H9 (cell line): Measurements from ENCODE around the gene POGLUT2. TPM values are rescaled to one million over a fixed set of nuclear protein-coding genes. Genes with fewer than 3 reads are reported as not detected.

Experiments
- DNase-seq: peaks from one replicate; pipeline ENCODE4 v3.0.0-alpha.2; 2017
- H2AFZ ChIP-seq: one replicate; pipeline ENCODE4 v1.6.1; 2013; ENCODE audit warnings: mild to moderate bottlenecking, low read length, control low read depth, moderate library complexity
- H2AK5ac ChIP-seq: 2 replicates; pipeline ENCODE4 v1.6.1; 2013; ENCODE audit warnings: low read length, control low read depth, mixed read lengths; ENCODE audit not compliant: insufficient read length
- H2BK120ac ChIP-seq: one replicate; pipeline ENCODE4 v1.6.1; 2013; ENCODE audit warnings: low read depth, mild to moderate bottlenecking, low read length, control low read depth, inconsistent platforms; ENCODE audit not compliant: poor library complexity, severe bottlenecking
- H2BK12ac ChIP-seq: 2 replicates; pipeline ENCODE4 v1.6.1; 2013; ENCODE audit warnings: low read length, control low read depth, mixed read lengths, low read depth; ENCODE audit not compliant: insufficient read length
- H2BK15ac ChIP-seq: 2 replicates; pipeline ENCODE4 v1.6.1; 2013; ENCODE audit warnings: low read depth, low read length, control low read depth
- H2BK20ac ChIP-seq: one replicate; pipeline ENCODE4 v1.6.1; 2013; ENCODE audit warnings: low read depth, mild to moderate bottlenecking, low read length, control low read depth, inconsistent platforms; ENCODE audit not compliant: poor library complexity, severe bottlenecking
- H2BK5ac ChIP-seq: 2 replicates; pipeline ENCODE4 v1.6.1; 2013; ENCODE audit warnings: low read length, control low read depth, mixed read lengths; ENCODE audit not compliant: insufficient read length
- H3K14ac ChIP-seq: 2 replicates; pipeline ENCODE4 v1.6.1; 2013; ENCODE audit warnings: low read length, control low read depth; ENCODE audit not compliant: insufficient read depth
- H3K18ac ChIP-seq: 2 replicates; pipeline ENCODE4 v1.6.1; 2013; ENCODE audit warnings: low read depth, mild to moderate bottlenecking, mixed read lengths, low read length, control low read depth; ENCODE audit not compliant: insufficient read length
- H3K23ac ChIP-seq: 2 replicates; pipeline ENCODE4 v1.6.1; 2013; ENCODE audit warnings: low read length, control low read depth, mixed read lengths, low read depth; ENCODE audit not compliant: insufficient read length
- H3K23me2 ChIP-seq: 2 replicates; pipeline ENCODE4 v1.6.1; 2013; ENCODE audit warnings: low read depth, mild to moderate bottlenecking, mixed read lengths, low read length, control low read depth; ENCODE audit not compliant: insufficient read length, poor library complexity, severe bottlenecking
- H3K27ac ChIP-seq: 2 replicates; pipeline ENCODE4 v1.5.1; 2013; ENCODE audit warnings: low read length, control low read depth, mixed read lengths, low read depth; ENCODE audit not compliant: insufficient read length
- H3K27me3 ChIP-seq: 2 replicates; pipeline ENCODE4 v1.6.1; 2013; ENCODE audit warnings: low read length, control low read depth, inconsistent platforms; ENCODE audit not compliant: insufficient read depth
- H3K4ac ChIP-seq: 2 replicates; pipeline ENCODE4 v1.6.1; 2013; ENCODE audit warnings: low read depth, mild to moderate bottlenecking, control low read depth, inconsistent platforms, low read length, moderate library complexity
- H3K4me1 ChIP-seq: 2 replicates; pipeline ENCODE4 v1.6.1; 2013; ENCODE audit warnings: low read length, control low read depth, inconsistent platforms; ENCODE audit not compliant: insufficient read depth
- H3K4me2 ChIP-seq: 2 replicates; pipeline ENCODE4 v1.6.1; 2013; ENCODE audit warnings: low read length, control low read depth, mixed read lengths; ENCODE audit not compliant: insufficient read length, insufficient read depth
- H3K56ac ChIP-seq: 2 replicates; pipeline ENCODE4 v1.6.1; 2013; ENCODE audit warnings: low read depth, mild to moderate bottlenecking, mixed read lengths, low read length, control low read depth; ENCODE audit not compliant: insufficient read length
- H3K79me1 ChIP-seq: 2 replicates; pipeline ENCODE4 v1.6.1; 2013; ENCODE audit warnings: low read depth, mild to moderate bottlenecking, moderate library complexity, low read length, control low read depth, inconsistent platforms; ENCODE audit not compliant: insufficient read depth, poor library complexity, severe bottlenecking
- H3K79me2 ChIP-seq: 2 replicates; pipeline ENCODE4 v1.6.1; 2013; ENCODE audit warnings: low read length, control low read depth, inconsistent platforms; ENCODE audit not compliant: insufficient read depth
- H3K9ac ChIP-seq: 2 replicates; pipeline ENCODE4 v1.6.1; 2013; ENCODE audit warnings: low read length, control low read depth, mixed read lengths; ENCODE audit not compliant: insufficient read length; ENCODE audit errors: extremely low read depth
- H3K9me3 ChIP-seq: one replicate; pipeline ENCODE4 v1.6.1; 2013; ENCODE audit warnings: low read depth, low read length, inconsistent platforms; ENCODE audit not compliant: control insufficient read depth
- H3T11ph ChIP-seq: one replicate; pipeline ENCODE4 v1.6.1; 2013; ENCODE audit warnings: mild to moderate bottlenecking, low read length, control low read depth, inconsistent platforms
- H4K20me1 ChIP-seq: one replicate; pipeline ENCODE4 v1.6.1; 2013; ENCODE audit not compliant: control insufficient read depth, insufficient read length, insufficient read depth
- H4K5ac ChIP-seq: 2 replicates; pipeline ENCODE4 v1.6.1; 2013; ENCODE audit warnings: low read depth, mild to moderate bottlenecking, mixed read lengths, low read length, control low read depth; ENCODE audit not compliant: insufficient read length
- H4K8ac ChIP-seq: replicated peaks from 2 replicates; pipeline ENCODE4 v1.6.1; 2013; ENCODE audit warnings: low read length, control low read depth, mixed read lengths, low read depth; ENCODE audit not compliant: insufficient read length
- H4K91ac ChIP-seq: 2 replicates; pipeline ENCODE4 v1.6.1; 2013; ENCODE audit warnings: low read depth, mild to moderate bottlenecking, moderate library complexity, mixed read lengths, low read length, control low read depth; ENCODE audit not compliant: insufficient read length
- H3K27ac Mint-ChIP-seq, 3 experiments: 2 replicates in 2 of 3; 3 replicates in 1 of 3; pipeline ENCODE4 v1.8.0; 2020 to 2021; ENCODE audit warnings: mixed read lengths in 3 of 3, mild to moderate bottlenecking in 1 of 3, moderate library complexity in 1 of 3
- H3K27me3 Mint-ChIP-seq: 2 replicates; pipeline ENCODE4 v1.8.0; 2021; ENCODE audit warnings: low read depth, mild to moderate bottlenecking, moderate library complexity, mixed read lengths
- H3K36me3 Mint-ChIP-seq, 3 experiments: 2 replicates in 2 of 3; 3 replicates in 1 of 3; pipeline ENCODE4 v1.8.0; 2020 to 2021; ENCODE audit warnings: low read depth in 3 of 3, mixed read lengths in 3 of 3; ENCODE audit not compliant: insufficient read depth in 1 of 3
- H3K4me1 Mint-ChIP-seq, 2 experiments: 2 replicates each; pipeline ENCODE4 v1.8.0; 2020; ENCODE audit warnings: mixed read lengths in 2 of 2
- H3K4me3 Mint-ChIP-seq, 2 experiments: 2 replicates in 1 of 2; 3 replicates in 1 of 2; pipeline ENCODE4 v1.8.0; 2020 to 2021; ENCODE audit warnings: mild to moderate bottlenecking in 2 of 2, mixed read lengths in 2 of 2, moderate library complexity in 1 of 2
- H3K9me3 Mint-ChIP-seq, 2 experiments: 2 replicates in 1 of 2; 3 replicates in 1 of 2; pipeline ENCODE4 v1.8.0; 2020; ENCODE audit warnings: mild to moderate bottlenecking in 2 of 2, mixed read lengths in 2 of 2, moderate library complexity in 1 of 2
- WGBS: extraction: QIAGEN DNeasy Blood & Tissue Kit; methylation state at CpG from one replicate; pipeline ENCODE4 v1.1.7; 2013; ENCODE audit warnings: missing lambda C conversion rate, low lambda C conversion rate, mixed read lengths; ENCODE audit not compliant: insufficient read length; ENCODE audit errors: extremely low coverage; 5-methylcytosine and 5-hydroxymethylcytosine counted together
- total RNA-seq: library from RNA; stranded (reverse); gene quantifications from 2 replicates; pipeline ENCODE4 v1.2.1, GENCODE V29; 2021
- TF ChIP-seq, protein P1 (sequence below): fragments of 200-600 bp; sonication (generic); conservative IDR thresholded peaks from 3 replicates; pipeline ENCODE4 v1.8.0; 2021; ENCODE audit warnings: antibody characterized with exemption, mild to moderate bottlenecking

Gene POGLUT2
- total RNA-seq, 1 experiment from 2014 or later = 23.5 TPM

GRCh38 chr13:102777736-102778135, 21.0 kb downstream of the POGLUT2 start:
- Histone ChIP-seq H2BK12ac (no peak overlapping the region), H3K4me2 (no peak overlapping the region), H3K18ac (no peak overlapping the region), H3K9ac (no peak overlapping the region), H4K20me1 (no peaks in the 10 kb centered on the region), H3K23ac (no peak overlapping the region), H3K79me2 (no peaks in the 10 kb centered on the region), H4K91ac (no peak overlapping the region), H2BK5ac (no peak overlapping the region), H2BK120ac (no peak overlapping the region), H3K9me3 (no peaks in the 10 kb centered on the region), H3T11ph (no peak overlapping the region), H3K23me2 (peaks cover 3% of the 10 kb centered on the region), H3K27me3 (no peaks in the 10 kb centered on the region), H2AK5ac (no peak overlapping the region), H2BK20ac (no peak overlapping the region), H3K14ac (no peak overlapping the region), H2BK15ac (no peak overlapping the region), H3K79me1 (no peaks in the 10 kb centered on the region), H3K27ac (no peak overlapping the region), H3K4ac (no peak overlapping the region), H3K56ac (no peak overlapping the region), H4K5ac (no peak overlapping the region), H3K4me1 (peaks cover 2% of the 10 kb centered on the region; the same call in 1 of the 2 replicates), H2AFZ (no peak overlapping the region), H4K8ac (no peak overlapping the region)
- DNase-seq = no peak
- Mint-ChIP-seq H3K27me3 (peaks cover 9% of the 10 kb centered on the region), H3K9me3 (peaks cover 17% of the 10 kb centered on the region in 2 experiments), H3K4me3 (no peak overlapping the region), H3K4me1 (peaks cover 0 to 12% of the 10 kb centered on the region in 2 experiments; a peak in 2 of 4 replicates), H3K36me3 (peaks cover 19 to 20% (median 20%) of the 10 kb centered on the region in 3 experiments), H3K27ac (no peak overlapping the region)
- TF ChIP-seq, protein P1, sequence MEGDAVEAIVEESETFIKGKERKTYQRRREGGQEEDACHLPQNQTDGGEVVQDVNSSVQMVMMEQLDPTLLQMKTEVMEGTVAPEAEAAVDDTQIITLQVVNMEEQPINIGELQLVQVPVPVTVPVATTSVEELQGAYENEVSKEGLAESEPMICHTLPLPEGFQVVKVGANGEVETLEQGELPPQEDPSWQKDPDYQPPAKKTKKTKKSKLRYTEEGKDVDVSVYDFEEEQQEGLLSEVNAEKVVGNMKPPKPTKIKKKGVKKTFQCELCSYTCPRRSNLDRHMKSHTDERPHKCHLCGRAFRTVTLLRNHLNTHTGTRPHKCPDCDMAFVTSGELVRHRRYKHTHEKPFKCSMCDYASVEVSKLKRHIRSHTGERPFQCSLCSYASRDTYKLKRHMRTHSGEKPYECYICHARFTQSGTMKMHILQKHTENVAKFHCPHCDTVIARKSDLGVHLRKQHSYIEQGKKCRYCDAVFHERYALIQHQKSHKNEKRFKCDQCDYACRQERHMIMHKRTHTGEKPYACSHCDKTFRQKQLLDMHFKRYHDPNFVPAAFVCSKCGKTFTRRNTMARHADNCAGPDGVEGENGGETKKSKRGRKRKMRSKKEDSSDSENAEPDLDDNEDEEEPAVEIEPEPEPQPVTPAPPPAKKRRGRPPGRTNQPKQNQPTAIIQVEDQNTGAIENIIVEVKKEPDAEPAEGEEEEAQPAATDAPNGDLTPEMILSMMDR = no peak
- no CpG with 5 or more reads among the region's 3 CpGs for WGBS
